Mucosa of descending colon (tissue), 3 donors: ENCODE results near the gene REPS1. TPM values are rescaled to one million over a fixed set of nuclear protein-coding genes. Genes with fewer than 3 reads are reported as not detected.
A peak's percentile ranks its signal among the peaks of the same experiment; 100 is the strongest.

Experiments used
- ATAC-seq: fragments of 200-7000 bp; cut with Tn5 transposase; one replicate; pipeline ENCODE4 v1.9.1; 2020; ENCODE audit warnings: mild to moderate bottlenecking, moderate library complexity
- DNase-seq, 3 donors: peaks; one replicate each; pipeline ENCODE4 v3.0.0-alpha.2; 2020
- H3K36me3 ChIP-seq: fragments of 200-600 bp; one replicate; pipeline ENCODE4 v1.8.0; 2021; ENCODE audit warnings: low read depth, mild to moderate bottlenecking
- H3K4me1 ChIP-seq: fragments of 200-600 bp; one replicate; pipeline ENCODE4 v1.8.0; 2021; ENCODE audit warnings: low read depth, mild to moderate bottlenecking
- H3K4me3 ChIP-seq: fragments of 200-600 bp; one replicate; pipeline ENCODE4 v1.8.0; 2021; ENCODE audit warnings: mild to moderate bottlenecking
- H3K9me3 ChIP-seq: fragments of 200-600 bp; one replicate; pipeline ENCODE4 v1.8.0; 2021; ENCODE audit warnings: mild to moderate bottlenecking
- intact Hi-C, 2 donors: fragments of 100-400 bp; cut with DNase I in 1 of 2; cut with micrococcal nuclease in 1 of 2; formaldehyde crosslinking; loops; one replicate each; pipeline versions ENCODE4 v1.11.0 to v1.11.1; 2022; cut with DNase I, micrococcal nuclease
- total RNA-seq, 3 donors: library from RNA; stranded (reverse); fragmentation: NEBNext Ultra II Directional in 2 of 3; extraction: Animal tissue kit (Norgen Biotek cat#: 25700) in 2 of 3; gene quantifications; one replicate each; pipeline versions ENCODE4 v1.2.1 to v1.2.4, GENCODE V29; 2021 to 2023
- TF ChIP-seq, protein P1 (sequence below): fragments of 200-600 bp; IDR thresholded peaks from one replicate; pipeline ENCODE4 v1.8.0; 2022; ENCODE audit warnings: antibody characterized with exemption, mild to moderate bottlenecking
- donor health status: DM: no; HTN: no; CAD: no; lungs with moderate emphysema.
- donor health status: DM: no; HTN: no; CAD: no.
- donor health status: DM: no; HTN: yes; CAD: no.

The REPS1 gene
- total RNA-seq, 3 donors from 2014 or later = 31.4 to 42.4 (median 33.6) TPM

DNA sequence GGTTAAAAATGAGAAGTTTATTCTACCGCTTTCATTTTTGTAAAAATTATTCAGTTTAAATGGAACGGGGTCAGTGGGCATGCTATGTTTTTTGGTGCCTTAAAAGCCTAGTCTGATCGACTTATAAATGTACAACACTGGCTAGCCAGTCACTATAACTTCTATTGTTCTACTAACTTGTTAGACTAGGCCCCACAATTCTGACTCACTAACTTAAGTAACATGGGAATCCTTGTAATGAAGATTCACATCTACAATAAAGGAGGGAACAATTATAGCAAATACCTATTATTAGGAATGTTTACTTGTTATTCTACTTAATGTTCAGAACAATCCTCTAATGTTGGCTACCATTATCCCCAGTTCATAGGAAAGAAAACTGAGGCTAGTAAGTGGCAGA, 28.5 kb downstream of the REPS1 start:
- intact Hi-C loops = no loop called here
- ATAC-seq (no peak), DNase-seq (no peak)
- Histone ChIP-seq H3K9me3 (no peaks in the 10 kb centered on the region), H3K36me3 (no peaks in the 10 kb centered on the region), H3K4me3 (no peak overlapping the region), H3K4me1 (no peaks in the 10 kb centered on the region)
- TF ChIP-seq, protein P1, sequence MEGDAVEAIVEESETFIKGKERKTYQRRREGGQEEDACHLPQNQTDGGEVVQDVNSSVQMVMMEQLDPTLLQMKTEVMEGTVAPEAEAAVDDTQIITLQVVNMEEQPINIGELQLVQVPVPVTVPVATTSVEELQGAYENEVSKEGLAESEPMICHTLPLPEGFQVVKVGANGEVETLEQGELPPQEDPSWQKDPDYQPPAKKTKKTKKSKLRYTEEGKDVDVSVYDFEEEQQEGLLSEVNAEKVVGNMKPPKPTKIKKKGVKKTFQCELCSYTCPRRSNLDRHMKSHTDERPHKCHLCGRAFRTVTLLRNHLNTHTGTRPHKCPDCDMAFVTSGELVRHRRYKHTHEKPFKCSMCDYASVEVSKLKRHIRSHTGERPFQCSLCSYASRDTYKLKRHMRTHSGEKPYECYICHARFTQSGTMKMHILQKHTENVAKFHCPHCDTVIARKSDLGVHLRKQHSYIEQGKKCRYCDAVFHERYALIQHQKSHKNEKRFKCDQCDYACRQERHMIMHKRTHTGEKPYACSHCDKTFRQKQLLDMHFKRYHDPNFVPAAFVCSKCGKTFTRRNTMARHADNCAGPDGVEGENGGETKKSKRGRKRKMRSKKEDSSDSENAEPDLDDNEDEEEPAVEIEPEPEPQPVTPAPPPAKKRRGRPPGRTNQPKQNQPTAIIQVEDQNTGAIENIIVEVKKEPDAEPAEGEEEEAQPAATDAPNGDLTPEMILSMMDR = no peak

- ATAC-seq (no peak), DNase-seq (no peak)
- TF ChIP-seq, protein P1 = no peak
- H3K36me3 ChIP-seq = no peaks in the 10 kb centered on the region
- H3K4me3 ChIP-seq = no peak overlapping the region
- H3K4me1 ChIP-seq = no peaks in the 10 kb centered on the region
- H3K9me3 ChIP-seq = no peaks in the 10 kb centered on the region
- intact Hi-C loops = no loop called here
These were observed 29.5 kb downstream of the REPS1 start for GRCh38 chr6:138958595-138958994.

DNA sequence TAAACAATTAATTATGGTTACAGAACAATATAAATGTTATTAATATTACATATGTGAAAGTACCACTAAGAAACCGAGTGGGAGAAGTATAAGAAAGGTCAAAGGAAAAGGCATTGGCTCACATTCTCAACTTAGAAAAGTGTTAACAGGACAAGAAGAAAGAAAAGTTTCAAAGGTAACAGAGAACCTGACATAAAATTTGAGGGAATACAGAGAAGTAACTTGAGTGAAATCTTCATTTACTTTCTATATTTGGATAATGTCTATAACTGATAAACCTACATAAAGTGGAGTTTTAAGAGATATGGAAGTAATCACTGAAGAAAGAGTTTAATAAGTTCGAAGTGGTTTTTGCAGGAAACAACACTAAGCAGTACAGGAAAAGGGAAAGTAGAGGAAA, 30.1 kb downstream of the REPS1 start:
- ATAC-seq (no peak), DNase-seq (no peak)
- H3K36me3 ChIP-seq = no peaks in the 10 kb centered on the region
- H3K4me1 ChIP-seq = no peaks in the 10 kb centered on the region
- TF ChIP-seq, protein P1 = no peak
- no peaks in the 10 kb centered on the region for H3K9me3 ChIP-seq
- intact Hi-C loops = no loop called here
- no peak overlapping the region for H3K4me3 ChIP-seq

GRCh38 chr6:138957484-138957883, 30.6 kb downstream of the REPS1 start:
- DNase-seq (peak in 1 of 3 donors; percentile 21), ATAC-seq (peak; percentile 91)
- no peaks in the 10 kb centered on the region for H3K9me3 ChIP-seq
- no peak overlapping the region for H3K4me3 ChIP-seq
- no peaks in the 10 kb centered on the region for H3K4me1 ChIP-seq
- no peaks in the 10 kb centered on the region for H3K36me3 ChIP-seq
- intact Hi-C loops = no loop called here
- TF ChIP-seq, protein P1 = no peak

GRCh38 chr6:138956244-138956924, 31.7 kb downstream of the REPS1 start:
- H3K4me3 ChIP-seq = no peak overlapping the region
- intact Hi-C loops = no loop called here
- ATAC-seq = peak; percentile 51
- H3K9me3 ChIP-seq = no peaks in the 10 kb centered on the region
- no peaks in the 10 kb centered on the region for H3K4me1 ChIP-seq
- TF ChIP-seq, protein P1 = no peak
- no peaks in the 10 kb centered on the region for H3K36me3 ChIP-seq
- no peak for DNase-seq
